Liver (tissue), 3 donors: ENCODE data around the gene CYP2B6.

Experiments used
- GABPA ChIP-seq, 2 donors: IDR thresholded peaks in 1 of 2; conservative IDR thresholded peaks in 1 of 2; 2 replicates each; pipeline ENCODE4 v1.6.1; 2016; ENCODE audit warnings: antibody characterized with exemption in 2 of 2, mild to moderate bottlenecking in 1 of 2, moderate library complexity in 1 of 2
- JUND ChIP-seq, 2 donors: IDR thresholded peaks; 2 replicates each; pipeline ENCODE4 v1.6.1; 2016; ENCODE audit warnings: antibody characterized with exemption in 2 of 2
- NR2F2 ChIP-seq: IDR thresholded peaks from 2 replicates; pipeline ENCODE4 v1.6.1; 2016; ENCODE audit warnings: antibody characterized with exemption
- RAD21 ChIP-seq, 2 donors: IDR thresholded peaks; 2 replicates each; pipeline ENCODE4 v1.6.1; 2016; ENCODE audit warnings: antibody characterized with exemption in 2 of 2, mild to moderate bottlenecking in 2 of 2
- RXRA ChIP-seq, 2 donors: IDR thresholded peaks; 2 replicates each; pipeline ENCODE4 v1.6.1; 2017 to 2018; ENCODE audit warnings: antibody characterized with exemption in 2 of 2, mild to moderate bottlenecking in 1 of 2
- TAF1 ChIP-seq: conservative IDR thresholded peaks from 2 replicates; pipeline ENCODE4 v1.6.1; 2016; ENCODE audit warnings: antibody characterized with exemption, mild to moderate bottlenecking
- YY1 ChIP-seq: IDR thresholded peaks from 2 replicates; pipeline ENCODE4 v1.6.1; 2016; ENCODE audit warnings: antibody characterized with exemption, mild to moderate bottlenecking
- TF ChIP-seq, protein P1 (sequence below): fragments of 150-350 bp; IDR thresholded peaks from 2 replicates; pipeline ENCODE4 v1.5.1; 2017; ENCODE audit warnings: improper control_type of control experiment, low read depth, low read length; ENCODE audit not compliant: missing input control
- TF ChIP-seq, protein P2 (sequence below): IDR thresholded peaks from 2 replicates; pipeline ENCODE4 v1.6.1; 2016; ENCODE audit warnings: antibody characterized with exemption, mild to moderate bottlenecking
- donor health status: healthy.
- donor health status: healthy.

DNA sequence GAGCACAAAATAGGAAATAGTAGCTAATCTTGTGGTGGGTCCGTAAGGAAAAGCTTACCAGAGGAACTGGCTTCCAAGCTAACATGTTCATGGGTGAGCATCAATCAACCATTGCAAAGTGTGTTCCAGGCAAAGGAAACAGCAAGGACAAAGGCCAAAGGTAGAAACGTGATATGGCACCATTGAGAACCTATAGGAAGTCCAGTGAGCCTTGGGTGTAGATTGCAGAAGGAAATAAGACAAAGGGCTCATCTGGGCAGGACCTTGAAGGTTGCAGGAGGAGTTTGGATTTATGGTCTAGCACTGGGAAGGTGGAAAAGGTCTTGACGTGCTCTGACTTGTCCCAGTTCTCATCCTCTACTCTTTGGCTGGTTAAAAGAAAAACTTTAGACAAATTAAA is 22.3 kb downstream of the CYP2B6 start:
- TF ChIP-seq, protein P1, sequence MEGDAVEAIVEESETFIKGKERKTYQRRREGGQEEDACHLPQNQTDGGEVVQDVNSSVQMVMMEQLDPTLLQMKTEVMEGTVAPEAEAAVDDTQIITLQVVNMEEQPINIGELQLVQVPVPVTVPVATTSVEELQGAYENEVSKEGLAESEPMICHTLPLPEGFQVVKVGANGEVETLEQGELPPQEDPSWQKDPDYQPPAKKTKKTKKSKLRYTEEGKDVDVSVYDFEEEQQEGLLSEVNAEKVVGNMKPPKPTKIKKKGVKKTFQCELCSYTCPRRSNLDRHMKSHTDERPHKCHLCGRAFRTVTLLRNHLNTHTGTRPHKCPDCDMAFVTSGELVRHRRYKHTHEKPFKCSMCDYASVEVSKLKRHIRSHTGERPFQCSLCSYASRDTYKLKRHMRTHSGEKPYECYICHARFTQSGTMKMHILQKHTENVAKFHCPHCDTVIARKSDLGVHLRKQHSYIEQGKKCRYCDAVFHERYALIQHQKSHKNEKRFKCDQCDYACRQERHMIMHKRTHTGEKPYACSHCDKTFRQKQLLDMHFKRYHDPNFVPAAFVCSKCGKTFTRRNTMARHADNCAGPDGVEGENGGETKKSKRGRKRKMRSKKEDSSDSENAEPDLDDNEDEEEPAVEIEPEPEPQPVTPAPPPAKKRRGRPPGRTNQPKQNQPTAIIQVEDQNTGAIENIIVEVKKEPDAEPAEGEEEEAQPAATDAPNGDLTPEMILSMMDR = no peak
- TF ChIP-seq, protein P2, sequence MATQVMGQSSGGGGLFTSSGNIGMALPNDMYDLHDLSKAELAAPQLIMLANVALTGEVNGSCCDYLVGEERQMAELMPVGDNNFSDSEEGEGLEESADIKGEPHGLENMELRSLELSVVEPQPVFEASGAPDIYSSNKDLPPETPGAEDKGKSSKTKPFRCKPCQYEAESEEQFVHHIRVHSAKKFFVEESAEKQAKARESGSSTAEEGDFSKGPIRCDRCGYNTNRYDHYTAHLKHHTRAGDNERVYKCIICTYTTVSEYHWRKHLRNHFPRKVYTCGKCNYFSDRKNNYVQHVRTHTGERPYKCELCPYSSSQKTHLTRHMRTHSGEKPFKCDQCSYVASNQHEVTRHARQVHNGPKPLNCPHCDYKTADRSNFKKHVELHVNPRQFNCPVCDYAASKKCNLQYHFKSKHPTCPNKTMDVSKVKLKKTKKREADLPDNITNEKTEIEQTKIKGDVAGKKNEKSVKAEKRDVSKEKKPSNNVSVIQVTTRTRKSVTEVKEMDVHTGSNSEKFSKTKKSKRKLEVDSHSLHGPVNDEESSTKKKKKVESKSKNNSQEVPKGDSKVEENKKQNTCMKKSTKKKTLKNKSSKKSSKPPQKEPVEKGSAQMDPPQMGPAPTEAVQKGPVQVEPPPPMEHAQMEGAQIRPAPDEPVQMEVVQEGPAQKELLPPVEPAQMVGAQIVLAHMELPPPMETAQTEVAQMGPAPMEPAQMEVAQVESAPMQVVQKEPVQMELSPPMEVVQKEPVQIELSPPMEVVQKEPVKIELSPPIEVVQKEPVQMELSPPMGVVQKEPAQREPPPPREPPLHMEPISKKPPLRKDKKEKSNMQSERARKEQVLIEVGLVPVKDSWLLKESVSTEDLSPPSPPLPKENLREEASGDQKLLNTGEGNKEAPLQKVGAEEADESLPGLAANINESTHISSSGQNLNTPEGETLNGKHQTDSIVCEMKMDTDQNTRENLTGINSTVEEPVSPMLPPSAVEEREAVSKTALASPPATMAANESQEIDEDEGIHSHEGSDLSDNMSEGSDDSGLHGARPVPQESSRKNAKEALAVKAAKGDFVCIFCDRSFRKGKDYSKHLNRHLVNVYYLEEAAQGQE = no peak
- TF ChIP-seq RAD21 (IDR thresholded peaks at IDR 0.05) (no peak), YY1 (no peak), RXRA (IDR thresholded peaks at IDR 0.05) (no peak), NR2F2 (no peak), TAF1 (no peak), JUND (IDR thresholded peaks at IDR 0.05) (no peak), GABPA (IDR thresholded peaks at IDR 0.05 in 1 of 2, conservative IDR thresholded peaks at IDR 0.05 in 1 of 2) (no peak)
